Karpas-422 (cell line): ENCODE data around the gene PRICKLE2. TPM values are rescaled to one million over a fixed set of nuclear protein-coding genes. Genes with fewer than 3 reads are reported as not detected.

Source experiments
- DNase-seq: peaks from one replicate; pipeline ENCODE4 v3.0.0-alpha.2; 2015
- H2AFZ ChIP-seq: fragments of 200-600 bp; sonication (generic); 2 replicates; pipeline ENCODE4 v1.6.1; 2014; ENCODE audit warnings: antibody characterized with exemption, low read length, mixed read lengths
- H3K27ac ChIP-seq: fragments of 200-600 bp; sonication (generic); 2 replicates; pipeline ENCODE4 v1.5.1; 2014; ENCODE audit warnings: mild to moderate bottlenecking, low read length, moderate library complexity
- H3K27me3 ChIP-seq: fragments of 200-600 bp; sonication (generic); 2 replicates; pipeline ENCODE4 v1.6.1; 2014; ENCODE audit warnings: low read length, mixed read lengths
- H3K36me3 ChIP-seq: fragments of 200-600 bp; sonication (generic); 2 replicates; pipeline ENCODE4 v1.6.1; 2014; ENCODE audit warnings: low read length, mixed read lengths; ENCODE audit not compliant: insufficient read depth
- H3K4me1 ChIP-seq: fragments of 200-600 bp; sonication (generic); 2 replicates; pipeline ENCODE4 v1.6.1; 2014; ENCODE audit warnings: mild to moderate bottlenecking, low read length, mixed read lengths
- H3K4me2 ChIP-seq: fragments of 200-600 bp; sonication (generic); 2 replicates; pipeline ENCODE4 v1.6.1; 2014; ENCODE audit warnings: low read length, low read depth, mild to moderate bottlenecking; ENCODE audit not compliant: poor library complexity, severe bottlenecking
- H3K4me3 ChIP-seq: fragments of 200-600 bp; sonication (generic); 2 replicates; pipeline ENCODE4 v1.5.1; 2014; ENCODE audit warnings: mild to moderate bottlenecking, antibody characterized with exemption, low read length, mixed read lengths
- H3K79me2 ChIP-seq: fragments of 200-600 bp; sonication (generic); 2 replicates; pipeline ENCODE4 v1.6.1; 2014; ENCODE audit warnings: mild to moderate bottlenecking, low read length, mixed read lengths
- H3K9ac ChIP-seq: fragments of 200-600 bp; sonication (generic); 2 replicates; pipeline ENCODE4 v1.6.0; 2014; ENCODE audit warnings: low read length
- H3K9me2 ChIP-seq: fragments of 200-600 bp; sonication (generic), shearing (Covaris generic); replicated peaks from 2 replicates; pipeline ENCODE4 v1.6.0; 2014; ENCODE audit warnings: mild to moderate bottlenecking, low read length, moderate library complexity; ENCODE audit not compliant: insufficient read depth
- H3K9me3 ChIP-seq: fragments of 300-700, 200-600 bp; sonication (generic); 2 replicates; pipeline ENCODE4 v1.6.1; 2014; ENCODE audit warnings: low read length, mixed read lengths
- H4K20me1 ChIP-seq: fragments of 200-600 bp; sonication (generic); 2 replicates; pipeline ENCODE4 v1.6.1; 2014; ENCODE audit warnings: mild to moderate bottlenecking, antibody characterized with exemption, low read length, low read depth; ENCODE audit not compliant: insufficient read depth
- total RNA-seq: library from RNA; depleted of rRNA; stranded (reverse); fragments of >200 nt; shearing (Covaris generic); gene quantifications from 2 replicates; pipeline ENCODE4 v1.2.3, GENCODE V29; 2014; ENCODE audit warnings: low replicate concordance

PRICKLE2 gene
- total RNA-seq, 1 experiment from 2014 or later, result not detected

DNA sequence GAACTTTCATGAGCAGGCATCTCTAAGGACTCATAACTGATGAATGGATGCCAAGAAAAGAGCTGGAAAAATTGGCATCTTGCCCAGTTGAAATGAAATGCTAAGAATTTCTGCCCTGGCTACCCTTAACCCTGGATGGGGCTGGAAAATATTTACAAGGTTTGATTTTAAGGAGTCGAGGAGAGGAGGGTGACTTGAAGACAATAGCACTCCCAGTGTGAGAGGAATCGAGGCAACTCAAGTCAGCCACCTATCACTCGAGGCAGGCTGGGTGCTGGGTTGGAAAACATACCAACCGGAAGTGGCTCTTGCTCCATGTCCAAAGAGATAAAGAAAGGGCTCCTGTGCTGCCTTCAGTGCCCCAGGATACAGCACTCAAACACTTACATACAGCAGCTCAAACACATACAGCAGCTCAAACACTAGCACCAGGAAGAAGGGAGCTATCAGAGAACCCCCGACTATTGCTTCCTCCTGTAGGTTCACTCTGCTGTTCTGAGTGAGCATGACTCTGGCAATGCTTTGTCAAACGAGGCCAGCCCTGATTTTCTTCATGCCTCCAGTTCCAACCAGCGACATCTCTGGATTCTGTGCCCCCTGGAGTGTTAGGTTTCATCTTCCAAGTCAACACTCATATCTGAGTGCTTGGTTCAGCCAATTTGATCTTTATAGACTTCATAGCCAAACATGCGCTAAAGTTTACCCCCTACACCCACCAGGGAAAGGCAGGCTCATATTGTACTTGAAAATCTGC is 4.9 kb downstream of the PRICKLE2 start:
- Histone ChIP-seq H3K9ac (no peak overlapping the region), H3K4me1 (peaks cover 9% of the 10 kb centered on the region), H3K9me3 (no peaks in the 10 kb centered on the region), H2AFZ (no peak overlapping the region), H3K4me2 (no peak overlapping the region), H3K9me2 (no peaks in the 10 kb centered on the region), H3K79me2 (no peaks in the 10 kb centered on the region), H3K4me3 (no peak overlapping the region), H3K27me3 (no peaks in the 10 kb centered on the region), H4K20me1 (no peaks in the 10 kb centered on the region), H3K36me3 (no peaks in the 10 kb centered on the region), H3K27ac (no peak overlapping the region)
- DNase-seq, result no peak

DNA sequence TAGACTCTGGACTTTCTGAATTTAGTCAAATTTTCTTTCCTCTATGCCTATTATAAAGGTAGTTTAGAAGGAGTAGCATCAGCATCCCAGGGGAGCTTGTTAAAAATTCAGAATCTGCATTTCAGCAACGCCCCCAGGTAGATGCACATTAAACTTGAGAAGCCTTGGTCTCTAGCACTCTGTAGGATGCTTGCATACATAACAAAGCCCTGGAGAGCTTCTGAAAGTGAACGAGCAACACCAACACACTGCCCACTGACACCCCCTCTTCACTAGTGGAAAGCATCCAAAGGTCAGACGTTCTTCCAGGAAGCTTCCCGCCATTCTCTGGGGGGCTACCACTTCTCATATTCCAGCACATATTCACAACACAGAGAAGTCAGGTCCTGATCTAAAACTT is 6.5 kb downstream of the PRICKLE2 start:
- Histone ChIP-seq H3K9me2 (no peaks in the 10 kb centered on the region), H3K9me3 (no peaks in the 10 kb centered on the region), H3K79me2 (no peaks in the 10 kb centered on the region), H4K20me1 (no peaks in the 10 kb centered on the region), H3K27ac (no peak overlapping the region), H3K4me2 (no peak overlapping the region), H3K9ac (no peak overlapping the region), H3K4me3 (no peak overlapping the region), H3K36me3 (no peaks in the 10 kb centered on the region), H3K4me1 (no peaks in the 10 kb centered on the region), H2AFZ (no peak overlapping the region), H3K27me3 (no peaks in the 10 kb centered on the region)
- DNase-seq, result no peak

DNA sequence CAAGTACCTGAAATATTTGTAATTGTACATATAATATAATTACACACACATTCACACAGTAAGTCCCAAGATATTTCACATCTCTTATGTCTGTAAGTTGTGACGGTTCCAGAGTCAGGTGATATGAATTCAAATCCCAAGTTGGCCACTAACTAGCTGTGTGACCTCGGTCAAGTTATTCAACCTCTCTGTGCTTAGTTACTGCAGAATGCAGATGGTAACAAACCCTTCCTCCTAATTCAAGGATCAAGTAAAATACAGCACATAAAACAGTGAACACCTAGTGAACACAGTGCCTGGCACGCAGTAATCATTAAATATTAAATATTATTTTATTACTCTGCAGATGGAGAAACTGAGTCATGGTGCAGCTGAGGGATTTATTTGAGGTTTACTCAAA is 6.9 kb downstream of the PRICKLE2 start:
- no peaks in the 10 kb centered on the region for H3K9me2 ChIP-seq
- no peaks in the 10 kb centered on the region for H3K9me3 ChIP-seq
- H4K20me1 ChIP-seq, result no peaks in the 10 kb centered on the region
- DNase-seq, result no peak
- H3K27me3 ChIP-seq, result no peaks in the 10 kb centered on the region
- no peak overlapping the region for H3K4me2 ChIP-seq
- H3K9ac ChIP-seq, result no peak overlapping the region
- H2AFZ ChIP-seq, result no peak overlapping the region
- H3K36me3 ChIP-seq, result no peaks in the 10 kb centered on the region
- no peak overlapping the region for H3K27ac ChIP-seq
- H3K79me2 ChIP-seq, result no peaks in the 10 kb centered on the region
- no peak overlapping the region for H3K4me3 ChIP-seq
- no peaks in the 10 kb centered on the region for H3K4me1 ChIP-seq

DNA sequence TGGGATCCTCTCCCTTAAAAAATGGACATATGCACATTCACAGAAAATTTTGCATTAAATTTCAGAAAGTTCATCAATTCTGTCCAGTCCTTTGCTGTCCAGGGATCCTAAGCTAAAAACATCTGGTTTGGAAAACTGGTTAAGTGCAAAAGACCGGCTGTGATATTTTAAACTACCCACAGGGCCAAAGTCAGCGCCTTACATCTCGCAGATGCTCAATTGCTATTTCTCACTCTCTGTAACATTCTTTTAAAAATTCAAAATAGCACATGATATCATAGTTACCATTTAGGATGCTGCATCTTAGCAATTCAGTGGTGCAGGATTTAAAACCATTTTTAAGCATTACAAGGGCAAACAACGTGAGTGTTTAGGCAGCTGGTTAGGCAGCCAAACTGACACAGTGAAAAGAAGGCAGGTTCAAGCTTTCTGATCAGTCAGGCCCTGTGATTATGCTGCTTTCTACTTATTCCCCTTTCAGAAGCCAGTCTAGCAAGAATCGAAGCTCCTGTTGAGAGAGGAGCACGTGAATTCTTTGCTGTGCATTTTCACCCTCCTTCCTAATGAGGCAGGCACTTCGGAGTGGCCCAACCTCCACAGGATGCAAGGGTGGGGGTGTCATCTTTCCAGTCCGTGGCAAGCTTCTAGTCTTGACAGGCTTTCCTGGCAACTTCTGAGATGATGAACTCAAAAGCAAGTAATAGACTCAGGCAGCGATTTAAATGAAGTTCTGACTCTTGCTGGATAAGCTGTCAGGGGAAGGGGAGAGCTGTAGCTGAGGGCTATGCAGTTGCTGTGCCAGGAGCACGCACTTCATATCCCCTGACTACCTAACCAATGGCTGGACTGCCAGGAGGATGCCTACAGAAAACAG is 8.8 kb downstream of the PRICKLE2 start:
- no peak overlapping the region for H3K4me2 ChIP-seq
- no peaks in the 10 kb centered on the region for H3K36me3 ChIP-seq
- no peaks in the 10 kb centered on the region for H3K79me2 ChIP-seq
- H3K9ac ChIP-seq, result no peak overlapping the region
- DNase-seq, result no peak
- no peaks in the 10 kb centered on the region for H3K27me3 ChIP-seq
- no peaks in the 10 kb centered on the region for H4K20me1 ChIP-seq
- no peaks in the 10 kb centered on the region for H3K9me2 ChIP-seq
- no peaks in the 10 kb centered on the region for H3K4me1 ChIP-seq
- H3K4me3 ChIP-seq, result no peak overlapping the region
- H3K27ac ChIP-seq, result no peak overlapping the region
- no peaks in the 10 kb centered on the region for H3K9me3 ChIP-seq
- H2AFZ ChIP-seq, result no peak overlapping the region

DNA sequence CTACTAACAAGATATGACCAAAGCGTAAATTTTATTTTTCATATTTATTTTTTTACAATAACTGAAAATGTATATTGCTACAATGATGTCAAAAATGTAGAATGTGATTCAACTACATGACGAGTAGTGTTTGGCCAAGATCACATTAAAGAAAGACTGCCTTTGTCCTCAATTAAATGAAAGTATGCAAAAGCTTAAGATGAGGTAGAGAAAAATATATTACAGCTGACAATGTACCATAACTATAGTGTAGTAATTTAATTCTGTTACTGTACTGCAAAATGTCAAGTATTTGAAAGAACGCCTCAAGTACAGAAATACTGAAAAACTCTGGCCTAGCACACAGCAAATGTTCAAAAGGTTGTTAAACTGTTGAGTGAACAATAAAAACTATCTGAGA is 9.7 kb downstream of the PRICKLE2 start:
- Histone ChIP-seq H3K27ac (no peak overlapping the region), H3K9me3 (no peaks in the 10 kb centered on the region), H2AFZ (no peak overlapping the region), H3K9ac (no peak overlapping the region), H3K36me3 (no peaks in the 10 kb centered on the region), H3K27me3 (no peaks in the 10 kb centered on the region), H4K20me1 (no peaks in the 10 kb centered on the region), H3K79me2 (no peaks in the 10 kb centered on the region), H3K9me2 (no peaks in the 10 kb centered on the region), H3K4me3 (no peak overlapping the region), H3K4me2 (no peak overlapping the region), H3K4me1 (no peaks in the 10 kb centered on the region)
- DNase-seq, result no peak

DNA sequence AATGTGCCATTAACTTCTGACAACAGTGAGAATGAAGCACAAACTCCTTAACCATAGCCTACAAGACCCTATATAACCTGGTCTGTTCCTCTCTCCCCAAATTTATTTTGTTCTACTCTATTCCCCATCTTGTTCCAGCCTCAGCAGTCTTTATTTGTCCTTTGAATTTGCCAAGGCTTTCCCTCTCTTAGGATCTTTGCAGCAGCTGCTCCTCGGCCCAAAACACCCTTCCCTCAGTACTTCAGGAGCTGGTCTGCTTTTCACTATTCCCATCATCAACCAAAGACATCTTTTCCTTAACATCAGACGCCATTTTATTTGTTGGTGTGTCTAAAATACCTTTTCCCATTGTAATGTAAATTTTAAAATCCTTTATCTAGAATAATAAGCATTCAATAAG is 10.2 kb downstream of the PRICKLE2 start:
- Histone ChIP-seq H3K4me3 (no peak overlapping the region), H3K9ac (no peak overlapping the region), H3K9me2 (no peaks in the 10 kb centered on the region), H3K79me2 (no peaks in the 10 kb centered on the region), H4K20me1 (no peaks in the 10 kb centered on the region), H3K4me2 (no peak overlapping the region), H3K27ac (no peak overlapping the region), H2AFZ (no peak overlapping the region), H3K27me3 (no peaks in the 10 kb centered on the region), H3K36me3 (no peaks in the 10 kb centered on the region), H3K4me1 (no peaks in the 10 kb centered on the region), H3K9me3 (no peaks in the 10 kb centered on the region)
- no peak for DNase-seq

DNA sequence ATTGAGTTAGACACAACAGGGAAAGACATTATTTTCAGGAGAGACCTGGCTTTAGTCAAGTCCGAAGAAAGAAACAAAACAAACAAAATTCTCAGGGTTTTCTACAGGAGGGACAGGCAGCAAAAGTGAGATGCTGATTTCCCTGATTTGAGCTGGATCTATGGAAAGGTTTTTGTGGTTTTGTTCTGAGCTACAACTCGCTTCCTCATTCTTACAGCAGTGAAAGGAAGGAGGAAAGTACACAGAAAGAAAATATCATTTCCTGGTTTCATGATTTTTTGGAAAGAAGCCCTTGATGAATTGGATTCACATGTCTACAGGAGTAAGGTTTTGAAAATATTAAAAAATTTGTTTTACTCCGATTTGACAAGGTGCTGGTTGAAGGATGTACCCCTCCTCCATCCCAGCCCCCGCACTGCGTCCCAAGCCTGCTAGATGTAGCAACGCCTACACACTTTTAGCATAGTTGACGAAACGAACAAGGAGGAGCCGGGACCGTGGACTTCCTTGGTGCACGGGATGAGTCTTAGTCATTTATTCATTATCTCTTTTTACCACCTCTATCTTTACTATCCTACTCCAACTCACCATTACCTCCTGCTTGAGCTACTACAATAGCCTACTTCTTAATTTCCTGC is 10.8 kb downstream of the PRICKLE2 start:
- no peaks in the 10 kb centered on the region for H3K79me2 ChIP-seq
- no peaks in the 10 kb centered on the region for H3K36me3 ChIP-seq
- H2AFZ ChIP-seq, result no peak overlapping the region
- H4K20me1 ChIP-seq, result no peaks in the 10 kb centered on the region
- H3K9me3 ChIP-seq, result no peaks in the 10 kb centered on the region
- no peak overlapping the region for H3K9ac ChIP-seq
- H3K27ac ChIP-seq, result no peak overlapping the region
- no peak overlapping the region for H3K4me3 ChIP-seq
- no peak overlapping the region for H3K4me2 ChIP-seq
- H3K9me2 ChIP-seq, result no peaks in the 10 kb centered on the region
- no peak for DNase-seq
- no peaks in the 10 kb centered on the region for H3K27me3 ChIP-seq
- no peaks in the 10 kb centered on the region for H3K4me1 ChIP-seq

DNA sequence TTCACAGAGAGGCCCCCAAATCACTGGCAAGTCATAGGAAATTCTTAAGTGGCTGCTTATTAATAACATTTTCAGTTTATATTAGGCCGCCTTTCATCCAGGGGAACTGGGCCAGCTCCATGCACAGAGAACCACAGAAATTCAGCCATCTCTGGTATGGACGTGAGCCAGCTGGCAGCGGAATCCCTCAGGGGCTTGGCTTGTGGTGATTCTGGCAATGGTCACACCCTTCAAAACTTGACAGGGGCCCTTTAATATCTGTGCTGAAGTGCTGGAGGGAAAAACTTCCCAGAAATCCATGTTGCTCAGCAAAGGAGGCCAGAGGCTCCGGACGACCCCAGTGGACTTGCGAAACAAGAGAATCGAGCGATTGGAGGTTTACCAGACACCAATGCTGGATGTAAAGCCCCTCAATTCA is 11.3 kb downstream of the PRICKLE2 start:
- H3K9ac ChIP-seq, result no peak overlapping the region
- H3K79me2 ChIP-seq, result no peaks in the 10 kb centered on the region
- H3K4me2 ChIP-seq, result no peak overlapping the region
- H3K4me3 ChIP-seq, result no peak overlapping the region
- no peak for DNase-seq
- no peaks in the 10 kb centered on the region for H3K36me3 ChIP-seq
- no peaks in the 10 kb centered on the region for H3K4me1 ChIP-seq
- H3K27me3 ChIP-seq, result no peaks in the 10 kb centered on the region
- H4K20me1 ChIP-seq, result no peaks in the 10 kb centered on the region
- H3K9me2 ChIP-seq, result no peaks in the 10 kb centered on the region
- no peaks in the 10 kb centered on the region for H3K9me3 ChIP-seq
- no peak overlapping the region for H2AFZ ChIP-seq
- no peak overlapping the region for H3K27ac ChIP-seq
